HepG2 (cell line): ENCODE measurements around the gene PCDH12. TPM values are rescaled to one million over a fixed set of nuclear protein-coding genes. Genes with fewer than 3 reads are reported as not detected.

ENCODE experiments used
- ATF2 ChIP-seq: sonication (generic); formaldehyde crosslinking; IDR thresholded peaks from 2 replicates; pipeline ENCODE4 v1.4.0; 2020; ENCODE audit warnings: missing genetic modification reagents
- DZIP1 ChIP-seq: sonication (generic); formaldehyde crosslinking; IDR thresholded peaks from 2 replicates; pipeline ENCODE4 v1.5.0; 2020; ENCODE audit warnings: mild to moderate bottlenecking, missing genetic modification reagents
- HDAC1 ChIP-seq: sonication (generic); formaldehyde crosslinking; IDR thresholded peaks from 2 replicates; pipeline ENCODE4 v1.5.1; 2020; ENCODE audit warnings: mild to moderate bottlenecking, missing genetic modification reagents
- IRF1 ChIP-seq: sonication (generic); formaldehyde crosslinking; IDR thresholded peaks from 2 replicates; pipeline ENCODE4 v1.4.0; 2020; ENCODE audit warnings: low read depth, mild to moderate bottlenecking, missing genetic modification reagents
- LRRFIP1 ChIP-seq: sonication (generic); formaldehyde crosslinking; conservative IDR thresholded peaks from 2 replicates; pipeline ENCODE4 v1.4.0; 2020; ENCODE audit warnings: missing genetic modification reagents
- MTA1 ChIP-seq: sonication (generic); formaldehyde crosslinking; IDR thresholded peaks from 2 replicates; pipeline ENCODE4 v1.4.0; 2020; ENCODE audit warnings: missing genetic modification reagents, mild to moderate bottlenecking, borderline replicate concordance
- ZBTB40 ChIP-seq, 2 experiments: fragments of 450-650 bp in 1 of 2; sonication (generic) in 1 of 2; formaldehyde crosslinking in 1 of 2; IDR thresholded peaks; 2 replicates each; pipeline versions ENCODE4 v1.6.1 to v1.8.0; 2016 to 2022; ENCODE audit warnings: antibody characterized with exemption in 1 of 2, mild to moderate bottlenecking in 1 of 2, missing genetic modification reagents in 1 of 2
- ZNF138 ChIP-seq: sonication (generic); formaldehyde crosslinking; IDR thresholded peaks from 2 replicates; pipeline ENCODE4 v1.5.0; 2020; ENCODE audit warnings: mild to moderate bottlenecking, low read depth, missing genetic modification reagents
- ZNF543 ChIP-seq: sonication (generic); formaldehyde crosslinking; IDR thresholded peaks from 2 replicates; pipeline ENCODE4 v1.4.0; 2020; ENCODE audit warnings: mild to moderate bottlenecking, missing genetic modification reagents
- ZSCAN30 ChIP-seq: sonication (generic); formaldehyde crosslinking; IDR thresholded peaks from 2 replicates; pipeline ENCODE4 v1.5.0; 2020; ENCODE audit warnings: mild to moderate bottlenecking, missing genetic modification reagents
- polyA plus RNA-seq, 8 experiments: library from polyadenylated mRNA; depleted of rRNA in 3 of 8; stranded (reverse) in 7 of 8; unstranded in 1 of 8; fragments of >200 nt; fragmentation: Illumina TruSeq in 4 of 8; extraction: Trizol in 4 of 8; gene quantifications; 2 replicates each; pipeline versions ENCODE4 v1.2.1 to v1.2.3, GENCODE V29; 2011 to 2016; ENCODE audit warnings: low read depth in 4 of 8, missing spikeins in 1 of 8, mixed read lengths in 1 of 8; ENCODE audit not compliant: insufficient read depth in 1 of 8
- total RNA-seq, 5 experiments: library from RNA; depleted of rRNA; stranded (reverse); fragments of >200 nt; fragmentation: Illumina TruSeq; extraction: Trizol; gene quantifications; 2 replicates each; pipeline ENCODE4 v1.2.3, GENCODE V29; 2016; ENCODE audit warnings: low read depth in 1 of 5

PCDH12 gene
- total and polyA plus RNA-seq, 2 of the 13 experiments (the other 11 are each of a cell fraction or from before 2014, with no cell fraction given): not detected

GRCh38 chr5:141968914-141969608 is 11.1 kb upstream of the PCDH12 start, which contains the start of gene RNF14 (continued):
- TF ChIP-seq ZBTB40 (IDR thresholded peaks at IDR 0.05) (no peak), ZBTB40 (CRISPR knock-in tag; IDR thresholded peaks at IDR 0.05) (peak; percentile 88), ZSCAN30 (CRISPR knock-in tag) (no peak), HDAC1 (CRISPR knock-in tag) (peak; percentile 97), ZNF543 (CRISPR knock-in tag) (peak; percentile 93), ZNF138 (CRISPR knock-in tag) (no peak), ATF2 (peak; percentile 54; the same call in 1 of the 2 replicates), IRF1 (CRISPR knock-in tag) (no peak), DZIP1 (peak; percentile 78; the same call in 1 of the 2 replicates), LRRFIP1 (no peak), MTA1 (peak; percentile 93)
